H1 (cell line): ENCODE data around the gene RAB22A. TPM values are rescaled to one million over a fixed set of nuclear protein-coding genes. Genes with fewer than 3 reads are reported as not detected.

Experiments
- KDM5A ChIP-seq: fragments of 200-600 bp; IDR thresholded peaks from 2 replicates; pipeline ENCODE4 v1.7.1; 2012; ENCODE audit warnings: mild to moderate bottlenecking, low read length, inconsistent platforms, mixed read lengths
- SAP30 ChIP-seq: fragments of 300-600 bp; sonication (generic); IDR thresholded peaks from 2 replicates; pipeline ENCODE4 v1.7.1; 2012; ENCODE audit warnings: low read length, moderate library complexity, mild to moderate bottlenecking, inconsistent platforms; ENCODE audit not compliant: insufficient read depth, insufficient replicate concordance
- SIRT6 ChIP-seq: IDR thresholded peaks from one replicate; pipeline ENCODE4 v1.7.1; 2012; ENCODE audit warnings: low read length, inconsistent platforms
- polyA plus RNA-seq, 7 experiments: library from polyadenylated mRNA; depleted of rRNA in 3 of 7; stranded (reverse) in 5 of 7; unstranded in 2 of 7; fragments of >200 nt in 5 of 7; fragments of 200-250 nt in 2 of 7; gene quantifications; 1 replicate in 5 of 7; 2 replicates in 1 of 7; 4 replicates in 1 of 7; pipeline versions ENCODE4 v1.2.1 to v1.2.3, GENCODE V29; 2011 to 2013; ENCODE audit warnings: missing spikeins in 2 of 7, mixed read lengths in 2 of 7
- total RNA-seq: library from RNA; stranded (reverse); fragmentation: NEBNext Ultra II Directional; extraction: Animal tissue kit (Norgen Biotek cat#: 25700); gene quantifications from 2 replicates; pipeline ENCODE4 v1.2.1, GENCODE V29; 2021

Gene RAB22A
- total and polyA plus RNA-seq, 2 of the 8 experiments (the other 6 are each of a cell fraction or from before 2014, with no cell fraction given), result 3.1 to 6.6 TPM

DNA sequence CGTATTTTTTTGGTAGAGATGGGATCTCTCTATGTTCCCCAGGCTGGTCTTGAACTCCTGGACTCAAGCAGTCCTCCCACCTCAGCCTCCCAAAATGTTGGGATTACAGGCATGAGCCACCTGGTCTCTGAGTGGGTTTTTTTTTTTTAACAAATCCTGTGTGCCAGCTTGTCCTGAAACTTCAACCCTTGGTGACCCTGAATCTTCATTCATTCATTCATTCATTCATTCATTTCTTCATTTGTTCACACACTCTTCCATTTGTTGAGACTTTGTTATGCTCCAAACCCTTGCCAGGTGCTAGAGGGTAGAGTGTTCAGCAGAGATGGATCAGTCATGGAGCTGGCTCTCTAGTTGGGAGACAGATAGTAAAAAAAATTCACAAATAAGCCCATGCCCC, 67.5 kb downstream of the RAB22A start (continued):
- TF ChIP-seq SIRT6 (no peak), KDM5A (no peak), SAP30 (no peak)
